Eye (tissue), 1 donor: ENCODE data around the gene KLK10.

Experiments
- DNase-seq: peaks from one replicate; pipeline ENCODE4 v3.0.0-alpha.2; 2015

Gene KLK10

GRCh38 chr19:51019544-51019925, at the start of gene KLK10:
Gene KLK10 (minus strand): TSS chr19:51019709. CDS start chr19:51019130, 579 bp downstream.
- no peak for DNase-seq

GRCh38 chr19:51066393-51067186, 47.1 kb upstream of the KLK10 start:
- no peak for DNase-seq

- no peak for DNase-seq
Measured at GRCh38 chr19:51065221-51065960, 45.9 kb upstream of the KLK10 start.

- peak; percentile 20 for DNase-seq
Measured at GRCh38 chr19:51064534-51065220, 45.2 kb upstream of the KLK10 start, which contains the start of gene KLK13. Gene KLK13 (minus strand): TSS chr19:51065092. CDS start chr19:51065067, 25 bp downstream.

- no peak for DNase-seq
Measured at GRCh38 chr19:51063664-51064063, 44.2 kb upstream of the KLK10 start.

GRCh38 chr19:51060973-51061372, 41.5 kb upstream of the KLK10 start:
- no peak for DNase-seq

- DNase-seq = no peak
Measured at GRCh38 chr19:51060336-51060735, 40.8 kb upstream of the KLK10 start.

GRCh38 chr19:51059715-51060114, 40.2 kb upstream of the KLK10 start:
- no peak for DNase-seq

- no peak for DNase-seq
Measured at GRCh38 chr19:51055866-51056265, 36.4 kb upstream of the KLK10 start.

- no peak for DNase-seq
Measured at GRCh38 chr19:51047031-51047335, 27.5 kb upstream of the KLK10 start.

GRCh38 chr19:51044327-51044726, 24.8 kb upstream of the KLK10 start:
- no peak for DNase-seq

GRCh38 chr19:51043497-51043896, 24.0 kb upstream of the KLK10 start:
- DNase-seq = no peak

GRCh38 chr19:51040151-51040550, 20.6 kb upstream of the KLK10 start:
- no peak for DNase-seq

GRCh38 chr19:51036519-51036918, 17.0 kb upstream of the KLK10 start:
- DNase-seq = no peak

- DNase-seq = peak; percentile 43
Measured at GRCh38 chr19:51034704-51035103, 15.2 kb upstream of the KLK10 start, which contains the start of gene KLK12. Gene KLK12 (minus strand): TSS chr19:51035002. CDS start chr19:51034621, 381 bp downstream.

GRCh38 chr19:51031880-51032225, 12.3 kb upstream of the KLK10 start:
- DNase-seq = no peak

- DNase-seq = no peak
Measured at GRCh38 chr19:51031220-51031879, 11.8 kb upstream of the KLK10 start.

GRCh38 chr19:51030631-51031030, 11.1 kb upstream of the KLK10 start:
- no peak for DNase-seq

- DNase-seq = no peak
Measured at GRCh38 chr19:51029718-51030117, 10.2 kb upstream of the KLK10 start.

- DNase-seq = no peak
Measured at GRCh38 chr19:51027873-51028272, 8.4 kb upstream of the KLK10 start.

GRCh38 chr19:51027126-51027806, 7.8 kb upstream of the KLK10 start:
- no peak for DNase-seq

- DNase-seq = no peak
Measured at GRCh38 chr19:51026554-51026831, 7.0 kb upstream of the KLK10 start, which contains the start of gene KLK11. Gene KLK11 (minus strand): TSS chr19:51026616. CDS start chr19:51025631, 985 bp downstream.
